PC-3 (cell line): ENCODE results near the gene DYNLT2. TPM values are rescaled to one million over a fixed set of nuclear protein-coding genes. Genes with fewer than 3 reads are reported as not detected.

ENCODE experiments used
- ATAC-seq: fragments of 200-7000 bp; cut with Tn5 transposase; 2 replicates; pipeline ENCODE4 v1.9.1; 2020; ENCODE audit warnings: mild to moderate bottlenecking, moderate library complexity
- BruUV-seq: library from RNA; stranded (reverse); fragments of 400-500 nt; replicated peaks from 2 replicates; lab custom pipeline; 2021; lab: Mats Ljungman, UMichigan
- CTCF ChIA-PET: fragments of 300-600 bp; sonication (Branson Sonifier 250); formaldehyde crosslinking; loops from one replicate; lab custom pipeline; 2022; ENCODE audit warnings: antibody characterized with exemption; lab: Charles Lee
- POLR2A ChIA-PET: fragments of 300-600 bp; sonication (Branson Sonifier 250); formaldehyde crosslinking; loops from one replicate; lab custom pipeline; 2022; ENCODE audit warnings: antibody characterized with exemption; ENCODE audit not compliant: unreplicated experiment; lab: Charles Lee
- DNase-seq: peaks from one replicate; pipeline ENCODE4 v3.0.0-alpha.2; 2015
- H2AFZ ChIP-seq: fragments of 300-600 bp; sonication (generic); 2 replicates; pipeline ENCODE4 v1.6.0; 2016; ENCODE audit warnings: antibody characterized with exemption, low read length
- H3F3A ChIP-seq: fragments of 300-600 bp; sonication (generic); one replicate; pipeline ENCODE4 v1.6.0; 2017; ENCODE audit warnings: antibody characterized with exemption, low read length, control low read depth, mild to moderate bottlenecking; ENCODE audit not compliant: unreplicated experiment
- H3K27ac ChIP-seq: fragments of 300-600 bp; sonication (generic); 2 replicates; pipeline ENCODE4 v1.5.1; 2016; ENCODE audit warnings: mild to moderate bottlenecking, low read length
- H3K27me3 ChIP-seq: fragments of 300-600 bp; sonication (generic); 2 replicates; pipeline ENCODE4 v1.6.1; 2016; ENCODE audit warnings: low read length, mixed read lengths
- H3K36me3 ChIP-seq: fragments of 300-600 bp; sonication (generic); 2 replicates; pipeline ENCODE4 v1.6.1; 2016; ENCODE audit warnings: low read depth, mixed run types, low read length, mixed read lengths
- H3K4me1 ChIP-seq: fragments of 300-600 bp; sonication (generic); 2 replicates; pipeline ENCODE4 v1.5.1; 2016; ENCODE audit warnings: low read length; ENCODE audit not compliant: insufficient read depth
- H3K4me2 ChIP-seq: fragments of 300-600 bp; sonication (generic); 2 replicates; pipeline ENCODE4 v1.6.0; 2016; ENCODE audit warnings: low read length
- H3K4me3 ChIP-seq: fragments of 300-600 bp; sonication (generic); 2 replicates; pipeline ENCODE4 v1.5.1; 2016; ENCODE audit warnings: mild to moderate bottlenecking, low read length, mixed read lengths
- H3K79me2 ChIP-seq: fragments of 300-600 bp; sonication (generic); 2 replicates; pipeline ENCODE4 v1.6.1; 2017; ENCODE audit warnings: low read length, mixed read lengths
- H3K9ac ChIP-seq: fragments of 300-600 bp; sonication (generic); 2 replicates; pipeline ENCODE4 v1.6.0; 2016; ENCODE audit warnings: mild to moderate bottlenecking, low read length
- H3K9me2 ChIP-seq: fragments of 300-600 bp; sonication (generic); replicated peaks from 2 replicates; pipeline ENCODE4 v1.6.1; 2016; ENCODE audit warnings: mixed run types, low read length, mixed read lengths
- H3K9me3 ChIP-seq: fragments of 300-600 bp; sonication (generic); 2 replicates; pipeline ENCODE4 v1.6.1; 2016; ENCODE audit warnings: low read length, mixed read lengths
- H4K20me1 ChIP-seq: fragments of 300-600 bp; sonication (generic); 2 replicates; pipeline ENCODE4 v1.6.1; 2016; ENCODE audit warnings: low read length, mixed read lengths
- CTCF ChIP-seq: fragments of 300-600 bp; sonication (generic); conservative IDR thresholded peaks from 2 replicates; pipeline ENCODE4 v1.5.1; 2017; ENCODE audit warnings: antibody characterized with exemption, low read depth, mild to moderate bottlenecking, low read length
- EZH2 ChIP-seq: fragments of 300-600 bp; sonication (generic); IDR thresholded peaks from one replicate; pipeline ENCODE4 v1.6.1; 2017; ENCODE audit warnings: antibody characterized with exemption, mild to moderate bottlenecking, low read length; ENCODE audit not compliant: unreplicated experiment
- EZH2phosphoT487 ChIP-seq: fragments of 300-600 bp; sonication (generic); IDR thresholded peaks from 2 replicates; pipeline ENCODE4 v1.6.1; 2018; ENCODE audit warnings: mild to moderate bottlenecking, antibody characterized with exemption, low read length, borderline replicate concordance
- intact Hi-C: fragments of 100-400 bp; cut with micrococcal nuclease; formaldehyde crosslinking; loops from 2 replicates; pipeline ENCODE4 v1.9.0; 2023
- total RNA-seq: library from RNA; depleted of rRNA; stranded (reverse); fragments of >200 nt; gene quantifications from 2 replicates; pipeline ENCODE4 v1.2.3, GENCODE V29; 2014

DYNLT2 gene
- total RNA-seq, 1 experiment from 2014 or later: 0.51 TPM

- intact Hi-C loops: loop anchor here (10.0 kb wide), 1 partner anchor 834 kb away; the partner anchor contains the start of genes PSMB1 and TBP
- POLR2A ChIA-PET: no interaction called here
- H3K9me2 ChIP-seq: no peaks in the 10 kb centered on the region
- H4K20me1 ChIP-seq: peaks cover 4% of the 10 kb centered on the region; the same call in 1 of the 2 replicates
- no peaks in the 10 kb centered on the region for H3K27me3 ChIP-seq
- H3K4me2 ChIP-seq: no peak overlapping the region
- H3K4me3 ChIP-seq: no peak overlapping the region
- DNase-seq (no peak), ATAC-seq (no peak)
- H3K79me2 ChIP-seq: peaks cover 37% of the 10 kb centered on the region
- peaks cover 13% of the 10 kb centered on the region for H3K4me1 ChIP-seq
- no peaks in the 10 kb centered on the region for H3F3A ChIP-seq
- H3K9me3 ChIP-seq: no peaks in the 10 kb centered on the region
- no peak overlapping the region for H2AFZ ChIP-seq
- CTCF ChIA-PET: no interaction called here
- H3K27ac ChIP-seq: no peak overlapping the region
- no peak; the same call in 1 of the 2 replicates for TF ChIP-seq CTCF
- no peak for TF ChIP-seq EZH2phosphoT487
- TF ChIP-seq EZH2: no peak
- BruUV-seq: no TSS peak
- H3K36me3 ChIP-seq: no peaks in the 10 kb centered on the region
- no peak overlapping the region for H3K9ac ChIP-seq
Observed at GRCh38 chr6:169720207-169720855, 31.0 kb downstream of the DYNLT2 start.

GRCh38 chr6:169719117-169719516 is 32.3 kb downstream of the DYNLT2 start:
- H3K36me3 ChIP-seq: no peaks in the 10 kb centered on the region
- H3K4me1 ChIP-seq: peaks cover 9% of the 10 kb centered on the region
- intact Hi-C loops: no loop called here
- no peak overlapping the region for H3K27ac ChIP-seq
- no peak overlapping the region for H3K9ac ChIP-seq
- CTCF ChIA-PET: no interaction called here
- DNase-seq (no peak), ATAC-seq (0 out of 2 replicates have a peak, but pooled peaks have one; percentile 13)
- H3K4me3 ChIP-seq: no peak overlapping the region
- H3K9me3 ChIP-seq: no peaks in the 10 kb centered on the region
- no peak overlapping the region for H2AFZ ChIP-seq
- no TSS peak for BruUV-seq
- H3K9me2 ChIP-seq: no peaks in the 10 kb centered on the region
- no peaks in the 10 kb centered on the region for H3K27me3 ChIP-seq
- no peak overlapping the region for H3K4me2 ChIP-seq
- H3K79me2 ChIP-seq: peaks cover 37% of the 10 kb centered on the region
- H3F3A ChIP-seq: no peaks in the 10 kb centered on the region
- no peak for TF ChIP-seq CTCF
- no peak for TF ChIP-seq EZH2phosphoT487
- no peak for TF ChIP-seq EZH2
- POLR2A ChIA-PET: no interaction called here
- H4K20me1 ChIP-seq: peaks cover 4% of the 10 kb centered on the region; the same call in 1 of the 2 replicates

DNA sequence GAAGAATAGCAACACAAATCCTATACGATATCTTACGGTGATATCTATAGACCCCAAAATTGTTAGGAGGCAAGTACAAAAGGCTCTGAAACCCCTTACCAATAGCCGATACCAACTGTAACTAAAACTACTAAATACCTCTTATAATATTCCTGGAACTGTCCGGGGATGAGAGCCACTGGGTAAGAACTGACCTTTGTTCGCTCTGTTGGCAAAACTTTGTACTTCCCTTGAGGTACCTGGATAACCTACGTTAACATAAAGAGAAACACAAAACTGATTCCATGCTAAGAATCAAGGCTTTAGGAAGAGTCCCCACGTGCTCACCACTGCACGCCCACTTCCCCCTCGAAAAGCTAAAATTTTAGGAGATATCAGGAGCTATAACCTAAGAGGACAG is 36.8 kb downstream of the DYNLT2 start:
- Histone ChIP-seq H3K27ac (no peak overlapping the region), H3K36me3 (no peaks in the 10 kb centered on the region), H3K4me1 (no peaks in the 10 kb centered on the region), H3K27me3 (no peaks in the 10 kb centered on the region), H2AFZ (no peak overlapping the region), H3K4me3 (no peak overlapping the region), H3K79me2 (0 out of 2 replicates have a peak, but pooled peaks cover 6% of the 10 kb centered on the region), H4K20me1 (no peaks in the 10 kb centered on the region), H3K9me2 (no peaks in the 10 kb centered on the region), H3K9ac (no peak overlapping the region), H3K4me2 (no peak overlapping the region), H3F3A (no peaks in the 10 kb centered on the region), H3K9me3 (no peaks in the 10 kb centered on the region)
- no peak for DNase-seq
- no peak for ATAC-seq
- intact Hi-C loops: no loop called here
- no TSS peak for BruUV-seq
- TF ChIP-seq CTCF: no peak
- TF ChIP-seq EZH2phosphoT487: no peak
- no peak for TF ChIP-seq EZH2
- CTCF ChIA-PET: no interaction called here
- POLR2A ChIA-PET: no interaction called here
